GM18499 (cell line): ENCODE data around the gene LLGL2.

Source experiments
- ATAC-seq: cut with Tn5 transposase; IDR thresholded peaks from one replicate; pipeline ENCODE4 v1.9.1; 2021; ENCODE audit warnings: moderate number of reproducible peaks; ENCODE audit not compliant: insufficient read depth, unreplicated experiment

The LLGL2 gene

DNA sequence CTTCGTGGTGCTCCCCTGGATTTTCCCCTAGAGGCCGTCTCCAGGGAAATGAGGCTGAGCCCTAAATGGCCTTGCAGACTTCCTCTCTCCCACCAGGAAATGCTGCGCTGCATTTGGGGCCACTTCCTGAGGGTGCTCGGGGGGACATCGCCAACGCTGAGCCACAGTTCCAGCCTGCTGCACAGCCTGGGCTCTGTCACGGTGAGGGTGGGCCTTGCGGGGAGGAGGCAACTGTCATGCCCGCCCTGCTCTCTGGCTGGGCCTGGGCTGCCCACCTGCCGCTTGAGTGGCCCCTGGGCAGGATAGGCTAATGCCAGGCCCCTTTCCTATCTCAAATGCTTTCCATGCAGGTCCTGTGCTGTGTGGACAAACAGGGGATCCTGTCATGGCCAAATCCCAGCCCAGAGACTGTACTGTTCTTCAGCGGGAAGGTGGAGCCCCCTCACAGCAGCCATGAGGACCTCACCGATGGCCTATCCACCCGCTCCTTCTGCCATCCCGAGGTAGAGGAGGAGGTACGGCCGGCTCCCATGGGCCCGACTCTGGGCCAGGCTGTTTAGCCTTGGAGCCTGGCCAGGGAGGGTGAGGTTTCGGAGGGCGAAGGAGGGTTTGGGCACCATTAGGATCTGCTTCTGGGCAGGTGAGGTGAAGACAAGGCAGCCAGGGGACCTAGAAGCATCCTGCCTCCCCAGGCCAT lies 34.4 kb upstream of the LLGL2 start:
- ATAC-seq = no peak

GRCh38 chr17:75491680-75492079 lies 33.8 kb upstream of the LLGL2 start:
- ATAC-seq = no peak

DNA sequence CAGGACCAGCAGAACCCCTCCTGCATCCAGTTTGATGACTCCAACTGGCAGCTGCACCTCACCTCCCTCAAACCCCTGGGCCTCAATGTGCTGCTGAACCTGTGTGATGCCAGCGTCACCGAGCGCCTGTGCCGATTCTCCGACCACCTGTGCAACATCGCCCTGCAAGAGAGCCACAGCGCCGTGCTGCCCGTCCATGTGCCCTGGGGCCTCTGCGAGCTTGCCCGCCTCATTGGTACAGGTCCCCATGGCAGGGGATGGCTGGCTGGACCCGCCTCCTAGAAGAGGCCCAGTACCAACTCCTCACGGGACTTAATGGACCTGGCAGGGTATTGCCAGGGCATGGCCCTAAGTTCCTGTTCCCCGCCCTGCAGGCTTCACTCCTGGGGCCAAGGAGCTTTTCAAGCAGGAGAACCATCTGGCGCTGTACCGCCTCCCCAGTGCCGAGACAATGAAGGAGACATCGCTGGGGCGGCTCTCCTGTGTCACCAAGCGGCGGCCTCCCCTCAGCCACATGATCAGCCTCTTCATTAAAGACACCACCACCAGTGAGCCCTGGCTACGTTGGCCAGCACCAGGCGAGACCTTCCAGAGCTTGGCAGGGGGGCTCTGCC lies 32.8 kb upstream of the LLGL2 start:
- no peak for ATAC-seq

GRCh38 chr17:75493476-75494129 lies 31.9 kb upstream of the LLGL2 start:
- no peak for ATAC-seq

DNA sequence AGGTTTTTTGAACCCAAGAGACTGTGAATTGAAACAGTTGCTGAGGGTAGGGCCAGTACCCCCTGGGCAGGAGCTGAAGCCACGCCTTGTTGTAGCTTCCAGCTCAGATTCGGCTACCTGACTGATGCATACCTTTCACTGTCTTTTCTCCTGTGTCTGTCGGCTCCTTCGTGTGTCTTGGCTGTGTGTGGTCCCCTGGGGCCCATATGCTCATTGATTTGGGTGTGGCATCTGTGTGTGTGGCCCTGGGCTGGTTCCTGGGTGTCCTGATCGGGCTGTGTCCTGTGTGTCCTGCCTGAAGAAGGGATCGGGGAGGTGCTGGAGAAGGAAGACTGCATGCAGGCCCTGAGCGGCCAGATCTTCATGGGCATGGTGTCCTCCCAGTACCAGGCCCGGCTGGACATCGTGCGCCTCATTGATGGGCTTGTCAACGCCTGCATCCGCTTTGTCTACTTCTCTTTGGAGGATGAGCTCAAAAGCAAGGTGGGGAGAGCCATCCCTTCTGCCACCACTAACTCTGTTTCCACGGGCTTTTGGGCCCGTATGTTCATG lies 31.1 kb upstream of the LLGL2 start:
- no peak for ATAC-seq

DNA sequence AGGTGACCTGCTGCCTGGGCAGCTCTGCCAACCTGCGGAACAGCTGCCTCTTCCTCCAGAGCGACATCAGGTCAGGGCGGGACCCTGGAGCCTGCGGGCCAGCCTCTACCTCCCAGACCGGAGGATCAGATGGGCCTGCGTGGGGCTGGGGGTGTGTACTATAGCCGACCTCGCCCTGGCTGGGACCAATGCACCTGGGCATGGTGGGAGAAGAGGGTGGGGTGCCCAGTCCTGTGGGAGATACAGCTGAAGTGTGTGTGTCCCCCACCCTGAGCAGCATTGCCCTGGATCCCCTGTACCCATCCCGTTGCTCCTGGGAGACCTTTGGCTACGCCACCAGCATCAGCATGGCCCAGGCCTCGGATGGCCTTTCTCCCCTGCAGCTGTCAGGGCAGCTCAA lies 29.5 kb upstream of the LLGL2 start:
- no peak for ATAC-seq

DNA sequence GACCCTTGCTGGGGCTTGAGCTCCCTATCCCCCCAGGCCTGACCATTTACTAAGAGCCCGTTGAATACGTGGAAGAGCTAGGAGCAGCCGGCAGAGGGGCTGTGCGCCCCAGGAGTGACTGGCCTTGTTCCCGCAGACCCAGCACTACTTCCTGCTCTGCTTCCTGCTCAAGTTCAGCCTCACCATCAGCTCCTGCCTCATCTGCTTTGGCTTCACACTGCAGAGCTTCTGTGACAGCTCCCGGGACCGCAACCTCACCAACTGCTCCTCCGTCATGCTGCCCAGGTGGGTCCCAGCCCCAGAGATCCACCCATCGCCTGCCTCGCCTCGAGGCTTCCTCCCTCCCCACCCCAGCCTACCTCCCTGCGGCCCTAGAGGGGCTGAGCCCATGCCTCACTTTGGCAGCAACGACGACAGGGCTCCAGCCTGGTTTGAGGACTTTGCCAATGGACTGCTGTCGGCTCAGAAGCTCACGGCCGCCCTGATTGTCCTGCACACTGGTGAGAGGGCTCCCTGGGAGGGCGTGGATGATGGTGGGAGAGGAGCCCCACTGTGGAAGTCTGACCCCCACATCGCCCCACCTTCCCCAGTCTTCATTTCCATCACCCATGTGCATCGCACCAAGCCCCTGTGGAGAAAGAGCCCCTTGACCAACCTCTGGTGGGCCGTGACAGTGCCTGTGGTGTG lies 27.3 kb upstream of the LLGL2 start:
- no peak for ATAC-seq

DNA sequence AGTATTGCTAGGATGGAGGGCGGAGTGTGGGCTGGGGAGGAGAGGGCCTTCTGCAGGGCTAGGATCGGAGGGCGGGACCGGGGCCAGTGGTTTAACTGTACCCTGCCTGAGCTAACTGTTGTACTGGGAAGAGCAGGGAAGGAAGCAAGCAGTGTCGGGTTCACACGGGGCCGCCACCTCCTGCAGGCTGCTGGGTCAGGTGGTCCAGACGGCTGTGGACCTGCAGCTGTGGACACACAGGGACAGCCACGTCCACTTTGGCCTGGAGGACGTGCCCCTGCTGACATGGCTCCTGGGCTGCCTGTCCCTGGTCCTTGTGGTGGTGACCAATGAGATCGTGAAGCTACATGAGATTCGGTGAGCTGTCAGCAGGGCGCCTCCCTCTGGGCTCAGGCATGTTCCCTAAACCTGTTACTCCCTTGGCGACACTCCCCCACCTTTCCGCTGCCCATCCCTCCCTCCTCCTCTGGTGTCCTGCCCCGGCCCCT lies 26.7 kb upstream of the LLGL2 start:
- no peak for ATAC-seq

- ATAC-seq = no peak
Observed at GRCh38 chr17:75499313-75500022, 26.0 kb upstream of the LLGL2 start.

GRCh38 chr17:75500419-75501216 lies 24.9 kb upstream of the LLGL2 start:
- no peak for ATAC-seq

DNA sequence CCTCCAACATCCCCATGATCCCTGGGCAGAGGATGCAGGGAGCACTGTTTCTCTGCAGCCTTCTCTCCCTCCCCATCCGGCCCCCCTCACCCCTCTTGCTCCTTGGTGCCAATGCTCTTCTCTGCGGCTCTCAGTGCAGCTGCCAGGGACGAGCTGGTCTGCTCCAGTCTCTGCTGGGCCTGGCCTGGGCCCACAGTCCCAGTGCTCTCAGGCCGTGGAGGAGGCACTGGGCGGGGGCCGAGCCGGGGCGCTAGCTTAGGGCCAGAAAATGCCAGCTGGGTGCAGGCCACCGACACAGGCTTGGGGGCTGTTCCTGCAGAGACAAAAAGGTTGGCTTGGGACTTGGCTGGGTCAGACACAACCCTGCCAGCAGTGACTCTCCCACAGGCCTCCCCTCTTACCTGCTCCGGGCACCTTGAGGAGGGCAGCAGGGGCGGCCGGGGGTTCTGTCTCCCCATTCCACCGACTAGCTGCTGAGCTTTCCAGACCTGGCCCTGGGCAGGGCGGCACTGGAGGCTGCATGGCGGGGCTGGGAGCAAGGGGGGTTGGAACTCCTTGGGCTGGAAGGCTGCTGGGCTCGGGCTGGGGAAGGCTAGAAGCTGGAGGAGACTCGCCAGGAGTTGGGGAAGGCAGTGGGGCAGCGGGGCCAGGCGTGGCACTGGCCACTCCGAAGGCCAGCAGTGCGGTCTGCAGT lies 24.0 kb upstream of the LLGL2 start:
- ATAC-seq = no peak

- ATAC-seq = no peak
Observed at GRCh38 chr17:75502072-75502720, 23.3 kb upstream of the LLGL2 start.

DNA sequence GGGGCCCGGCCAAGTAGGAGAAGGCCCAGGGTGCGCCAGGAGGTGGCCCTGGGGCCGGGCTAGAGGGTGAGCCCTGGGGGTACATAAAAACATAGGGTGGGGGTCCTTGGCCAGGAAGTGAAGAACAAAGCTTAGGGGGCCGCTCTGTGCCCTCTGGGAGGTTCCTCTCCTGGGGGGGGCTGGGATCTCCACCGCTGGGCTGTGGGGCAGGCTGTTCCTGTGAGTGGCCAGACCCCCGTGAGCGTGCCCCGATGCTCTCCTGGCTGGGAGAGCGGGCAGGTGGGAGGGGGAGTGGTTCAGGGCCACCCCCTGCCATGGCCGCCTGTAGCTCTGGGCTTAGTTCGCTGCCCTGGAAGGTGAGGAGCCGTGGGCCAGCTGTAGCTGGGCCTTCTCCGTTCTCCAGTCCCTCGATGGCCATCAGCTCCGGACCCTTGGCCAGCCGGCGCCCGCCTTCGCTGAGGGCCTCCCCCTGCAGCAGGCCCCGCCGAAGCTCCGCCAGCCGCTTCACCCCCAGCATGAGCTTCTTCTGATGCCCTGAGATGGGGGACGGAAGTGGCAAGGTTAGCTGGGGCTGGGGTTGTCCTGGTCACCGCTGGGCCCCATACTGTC lies 22.7 kb upstream of the LLGL2 start:
- no peak for ATAC-seq

- no peak for ATAC-seq
Observed at GRCh38 chr17:75503337-75503950, 22.1 kb upstream of the LLGL2 start.

- ATAC-seq = no peak
Observed at GRCh38 chr17:75503976-75504346, 21.5 kb upstream of the LLGL2 start.

- no peak for ATAC-seq
Observed at GRCh38 chr17:75504347-75505151, 20.9 kb upstream of the LLGL2 start.

DNA sequence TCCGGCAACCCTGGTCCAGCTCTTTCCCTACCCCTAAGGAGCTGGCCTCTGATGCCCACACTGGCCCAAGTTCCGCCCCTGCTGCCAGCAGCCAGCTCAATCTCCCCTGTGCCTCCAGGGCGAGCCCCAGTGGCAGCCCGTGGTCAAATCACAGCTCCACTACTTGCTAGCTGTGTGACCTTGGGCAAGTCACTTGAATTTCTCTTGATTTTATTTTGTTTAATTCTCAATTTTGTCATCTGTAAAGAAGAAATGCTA lies 20.4 kb upstream of the LLGL2 start:
- no peak for ATAC-seq
